Lower leg skin (tissue), 3 donors: Measurements from ENCODE around the gene GH2.

ENCODE experiments used
- CTCF ChIP-seq, 3 donors: fragments of 450-650 bp; IDR thresholded peaks; one replicate each; pipeline ENCODE4 v1.5.1; 2016; ENCODE audit warnings: antibody characterized with exemption in 3 of 3, mild to moderate bottlenecking in 3 of 3, moderate library complexity in 2 of 3
- POLR2A ChIP-seq, 2 donors: fragments of 450-650 bp; IDR thresholded peaks; one replicate each; pipeline ENCODE4 v1.6.1; 2016 to 2017; ENCODE audit warnings: antibody characterized with exemption in 2 of 2, mild to moderate bottlenecking in 1 of 2, moderate library complexity in 1 of 2

GRCh38 chr17:63855185-63855584 lies 26.6 kb downstream of the GH2 start:
- no peak for TF ChIP-seq CTCF (IDR thresholded peaks at IDR 0.05)
- no peak for TF ChIP-seq POLR2A (IDR thresholded peaks at IDR 0.05)
